NCI-H146 treated with DMSO at 0.1 percent for 48 hours (cell line): ENCODE data around the gene ATXN1.
"Not testable (repeated sequence)": the region's sequence is repeated elsewhere in the genome, so short reads cannot be mapped to it uniquely, and the experiment has no call there.

Experiments used
- DNase-seq: peaks from one replicate; lab custom pipeline; 2025; ENCODE audit not compliant: unreplicated experiment; lab: John Stamatoyannopoulos, UW

Gene ATXN1

DNA sequence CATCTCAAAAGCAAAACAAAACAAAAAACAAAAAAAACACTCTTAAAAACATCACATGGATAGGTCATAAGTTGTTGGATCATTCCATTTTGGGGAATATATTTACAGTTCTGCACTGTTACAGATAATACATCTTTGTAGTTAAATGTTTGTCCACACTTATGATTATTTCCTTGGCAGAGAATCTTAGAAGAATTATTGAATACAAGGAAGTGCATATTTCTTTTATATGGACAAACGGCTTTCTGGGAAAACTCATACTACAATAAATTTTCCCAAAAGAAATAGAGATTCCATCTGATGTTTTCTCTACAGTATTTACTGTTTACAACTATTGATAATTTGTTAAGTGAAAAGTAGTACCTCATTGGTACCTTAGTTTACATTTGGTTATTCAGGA, 489.1 kb downstream of the ATXN1 start:
- DNase-seq, result no peak

DNA sequence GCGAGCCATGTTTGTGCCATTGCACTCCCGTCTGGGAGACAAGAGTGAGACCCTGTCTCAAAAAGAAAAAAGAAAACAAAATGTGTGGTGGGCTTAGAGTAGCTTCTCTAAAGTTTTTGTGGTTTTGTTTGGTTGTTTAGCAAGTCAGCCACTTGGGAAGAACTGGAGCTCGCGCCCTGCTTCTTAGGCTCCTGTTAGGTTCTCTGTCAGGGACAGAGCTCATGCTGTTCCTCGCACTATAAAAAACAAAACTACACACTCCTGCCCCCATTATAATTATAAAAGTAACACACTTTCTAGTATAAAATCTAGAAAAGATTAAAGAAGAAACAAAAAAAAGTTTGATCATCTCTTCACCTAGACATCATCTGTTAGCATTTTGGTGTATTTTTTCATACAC, 489.8 kb downstream of the ATXN1 start:
- no peak for DNase-seq

DNA sequence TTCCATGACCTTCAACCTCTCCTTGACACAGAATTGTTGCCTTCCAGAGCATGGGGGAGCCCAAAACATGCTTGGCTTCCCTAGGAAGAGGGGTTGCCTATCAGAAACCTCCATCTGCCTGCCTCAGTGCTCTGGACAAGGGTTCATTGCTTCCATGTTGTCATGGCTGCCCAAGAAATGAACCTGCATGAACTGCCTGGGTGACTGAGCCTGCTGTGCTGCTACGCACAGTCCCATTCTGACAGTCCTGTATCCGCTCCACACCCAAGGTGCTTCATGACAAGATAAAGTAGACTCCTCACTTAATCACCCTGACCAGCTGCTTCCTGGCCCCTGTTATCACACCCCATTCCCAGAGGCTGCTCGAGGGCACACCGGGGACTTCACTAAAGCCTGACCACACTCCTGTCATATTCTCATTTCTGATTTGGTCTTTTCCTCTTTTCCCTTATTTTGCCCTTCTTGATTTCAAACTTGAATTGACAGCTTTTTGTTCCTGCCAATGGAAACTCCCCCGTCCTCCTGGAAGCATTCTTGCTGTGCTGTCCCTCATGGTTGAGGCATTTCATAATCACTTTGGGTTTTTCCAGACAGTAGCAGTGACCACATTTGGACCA, 491.0 kb downstream of the ATXN1 start:
- DNase-seq, result no peak

DNA sequence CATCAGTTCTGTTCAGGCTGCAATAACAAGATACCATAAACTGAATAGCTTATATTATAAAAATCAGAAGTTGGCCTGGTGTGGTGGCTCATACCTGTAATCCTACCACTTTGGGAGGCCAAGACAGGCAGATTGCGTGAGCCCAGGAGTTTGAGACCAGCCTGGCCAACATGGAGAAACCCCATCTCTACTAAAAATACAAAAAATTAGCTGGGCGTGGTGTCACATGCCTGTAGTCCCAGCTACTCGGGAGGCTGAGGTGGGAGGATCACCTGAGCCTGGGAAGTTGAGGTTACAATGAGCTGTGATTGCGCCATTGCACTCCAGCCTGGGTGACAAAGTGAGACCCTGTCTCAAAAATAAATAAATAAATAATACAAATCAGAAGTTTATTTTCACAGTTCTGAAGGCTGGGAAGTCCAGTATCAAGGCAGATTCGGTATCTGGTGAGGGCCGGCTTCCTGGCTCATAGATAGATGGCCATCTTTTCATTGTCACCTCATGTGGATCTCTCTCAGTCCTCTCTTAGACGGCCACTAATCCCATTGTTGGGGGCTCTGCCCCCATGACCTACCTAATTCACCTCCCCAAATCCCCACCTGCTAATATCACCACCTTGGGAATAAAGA, 491.7 kb downstream of the ATXN1 start:
- not testable (repeated sequence) for DNase-seq

DNA sequence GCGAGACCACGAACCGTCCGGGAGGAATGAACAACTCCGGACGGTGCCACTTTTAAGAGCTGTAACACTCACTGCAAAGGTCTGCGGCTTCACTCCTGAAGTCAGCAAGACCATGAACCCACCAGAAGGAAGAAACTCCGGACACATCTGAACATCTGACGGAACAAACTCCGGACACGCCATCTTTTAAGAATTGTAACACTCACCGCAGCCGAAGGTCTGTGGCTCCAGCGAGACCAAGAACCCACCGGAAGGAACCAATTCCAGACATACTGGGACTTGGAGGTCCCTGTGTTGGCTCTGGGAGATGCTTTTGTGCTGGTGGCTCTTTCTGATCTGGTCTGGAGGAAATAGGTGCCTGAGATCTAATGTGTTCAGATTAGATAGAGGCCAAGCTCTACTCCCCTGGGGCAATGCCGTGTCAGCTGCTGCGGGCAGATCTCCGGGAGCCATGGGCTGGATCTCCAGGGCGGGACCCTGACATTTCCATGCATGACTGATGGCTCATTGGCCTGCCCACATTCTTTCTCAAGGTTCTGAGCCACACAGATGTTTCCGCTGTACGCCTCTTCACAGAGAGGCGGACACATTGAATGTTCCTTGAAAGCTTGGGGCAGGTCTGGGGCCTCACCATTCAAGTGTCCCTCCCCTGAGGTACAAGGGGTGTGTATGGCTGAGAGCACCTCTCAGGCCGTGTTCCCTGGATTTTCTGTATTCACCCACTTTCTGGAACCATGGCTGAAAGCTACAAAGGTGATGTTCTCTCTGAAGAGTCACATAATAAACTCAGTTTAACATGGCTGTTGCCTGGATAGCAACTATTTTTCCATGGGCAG, 493.6 kb downstream of the ATXN1 start:
- no peak for DNase-seq

DNA sequence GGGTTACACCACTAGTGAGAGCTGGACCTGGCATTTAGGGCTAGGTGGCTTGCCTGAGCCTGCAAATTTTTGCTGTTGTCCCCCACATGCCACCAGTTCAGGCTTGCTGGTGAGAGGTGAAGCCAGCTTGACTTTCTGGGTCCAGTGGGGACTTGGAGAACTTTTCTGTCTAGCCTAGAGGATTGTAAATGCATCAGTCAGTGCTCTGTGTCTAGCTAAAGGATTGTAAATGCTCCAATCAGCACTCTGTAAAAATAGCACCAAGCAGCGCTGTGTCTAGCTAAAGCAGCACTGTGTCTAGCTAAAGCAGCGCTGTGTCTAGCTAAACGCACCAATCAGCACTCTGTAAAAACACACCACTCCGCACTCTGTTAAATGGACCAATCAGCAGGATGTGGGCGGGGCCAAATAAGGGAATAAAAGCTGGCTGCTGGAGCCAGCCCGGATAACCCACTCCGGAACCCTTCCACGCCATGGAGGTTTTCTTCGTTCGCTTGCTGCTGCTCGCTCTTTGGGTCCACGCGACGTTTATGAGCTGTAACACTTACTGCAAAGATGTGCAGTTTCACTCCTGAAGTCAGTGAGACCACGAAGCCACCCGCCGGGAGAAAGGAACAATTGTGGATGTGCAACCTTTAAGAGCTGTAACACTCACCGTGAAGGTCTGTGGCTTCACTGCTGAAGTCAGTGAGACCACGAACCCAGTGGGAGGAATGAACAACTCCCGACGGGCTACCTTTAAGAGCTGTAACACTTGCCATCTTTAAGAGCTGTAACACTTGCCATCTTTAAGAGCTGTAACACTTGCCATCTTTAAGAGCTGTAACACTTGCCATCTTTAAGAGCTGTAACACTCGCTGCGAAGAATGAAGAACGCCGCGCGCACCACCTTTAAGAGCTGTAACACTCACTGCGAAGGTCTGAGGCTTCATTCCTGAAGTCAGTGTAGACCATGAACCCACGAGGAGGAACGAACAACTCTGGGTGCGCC, 495.6 kb downstream of the ATXN1 start:
- DNase-seq, result no peak

DNA sequence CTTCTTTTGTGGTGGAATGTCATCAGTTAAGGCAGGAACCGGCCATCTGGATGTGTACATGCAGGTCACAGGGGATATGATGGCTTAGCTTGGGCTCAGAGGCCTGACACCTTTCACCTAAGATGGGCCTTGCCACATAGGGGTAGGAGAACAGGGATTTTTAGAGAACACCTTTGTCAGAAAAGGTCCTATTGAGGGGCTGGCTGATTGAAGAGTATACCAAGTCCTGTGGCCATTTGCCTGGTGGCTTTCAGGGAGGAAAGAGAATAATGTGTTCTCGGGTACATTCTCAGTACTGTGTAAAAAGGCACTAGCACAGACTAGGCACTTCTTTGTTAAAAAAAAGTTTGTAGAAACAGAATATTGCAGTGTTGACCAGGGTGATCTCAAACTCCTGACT, 496.5 kb downstream of the ATXN1 start:
- DNase-seq, result no peak

DNA sequence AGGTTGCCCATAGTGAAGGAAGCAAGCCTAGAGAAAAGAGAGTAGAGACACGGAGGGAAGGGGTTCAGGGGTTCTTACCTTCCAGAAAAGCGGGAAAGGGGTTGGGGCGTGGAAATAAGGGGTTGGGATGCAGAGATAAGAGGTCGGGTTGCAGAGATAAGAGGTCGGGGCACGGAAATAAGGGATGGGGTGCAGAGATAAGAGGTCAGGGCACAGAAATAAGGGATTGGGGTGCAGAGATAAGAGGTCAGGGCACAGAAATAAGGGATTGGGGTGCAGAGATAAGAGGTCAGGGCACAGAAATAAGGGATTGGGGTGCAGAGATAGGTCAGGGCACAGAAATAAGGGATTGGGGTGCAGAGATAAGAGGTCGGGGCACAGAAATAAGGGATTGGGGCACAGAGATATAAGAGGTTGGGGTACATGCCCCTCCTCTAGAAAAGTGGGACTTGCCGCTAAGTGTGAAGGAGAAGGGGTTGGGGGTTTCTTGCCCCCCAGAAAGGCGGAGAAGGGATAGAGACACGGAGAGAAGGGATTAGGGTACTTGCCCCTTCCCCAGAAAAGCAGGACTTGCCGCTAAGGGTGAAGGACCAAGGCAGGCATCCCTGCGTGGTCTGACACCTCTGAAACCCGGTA, 497.7 kb downstream of the ATXN1 start:
- not testable (repeated sequence) for DNase-seq

DNA sequence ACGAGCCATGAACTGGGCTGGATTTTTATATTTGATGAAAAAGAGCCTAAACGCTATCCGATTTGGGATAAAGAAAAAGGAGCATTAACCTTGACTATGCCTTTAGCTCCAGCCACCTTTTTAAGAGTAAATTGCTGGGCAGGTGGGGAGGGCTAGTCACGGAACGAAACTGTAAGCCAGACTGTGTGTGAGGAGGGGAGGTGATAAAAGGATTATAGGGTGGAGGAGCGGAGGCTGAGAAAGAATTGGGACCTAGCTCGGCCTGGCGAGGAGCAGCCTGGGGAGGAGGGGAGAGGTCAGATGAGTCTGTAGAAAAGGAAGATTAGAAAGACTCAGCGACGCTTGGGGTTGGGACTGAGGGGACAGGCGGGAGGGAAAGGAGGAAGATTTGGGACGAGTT, 498.5 kb downstream of the ATXN1 start:
- DNase-seq, result not testable (repeated sequence)

DNA sequence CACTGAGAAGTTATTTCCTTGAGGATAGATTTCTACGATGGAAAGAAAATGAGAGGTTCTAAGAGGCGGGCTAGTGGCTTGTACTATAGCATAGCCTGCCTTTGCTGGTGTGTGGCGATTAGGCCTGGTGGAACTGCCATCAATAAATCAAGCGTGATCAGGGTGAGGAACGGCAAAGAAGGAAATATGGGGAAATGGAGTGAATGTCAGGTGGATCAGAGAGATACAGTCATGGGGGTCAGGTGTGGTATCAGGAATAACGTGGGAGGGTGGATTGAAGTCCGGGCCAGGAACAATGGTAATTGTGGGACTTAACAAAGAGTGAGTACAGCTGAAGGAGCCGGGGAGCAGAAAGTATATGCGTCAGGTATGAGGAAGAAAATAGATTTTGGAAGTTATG, 500.7 kb downstream of the ATXN1 start:
- DNase-seq, result not testable (repeated sequence)

DNA sequence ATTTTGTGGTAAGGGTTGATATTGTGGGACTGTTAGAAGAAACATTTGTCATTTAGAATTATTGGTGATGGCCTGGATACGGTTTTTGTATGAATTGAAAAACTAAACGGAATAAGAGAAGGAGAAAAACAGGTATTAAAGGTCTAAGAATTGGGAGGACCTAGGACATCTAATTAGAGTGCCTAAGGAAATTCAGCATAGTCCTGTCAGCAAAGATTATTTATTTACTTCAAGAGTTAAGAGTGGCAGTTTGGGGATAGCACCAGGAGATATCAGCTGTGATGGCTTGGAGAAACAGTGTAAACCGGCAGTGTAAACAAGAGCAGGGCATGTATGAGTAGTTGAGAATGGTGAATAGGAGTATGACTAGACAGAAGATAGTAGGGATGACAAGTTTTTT, 501.7 kb downstream of the ATXN1 start:
- not testable (repeated sequence) for DNase-seq

DNA sequence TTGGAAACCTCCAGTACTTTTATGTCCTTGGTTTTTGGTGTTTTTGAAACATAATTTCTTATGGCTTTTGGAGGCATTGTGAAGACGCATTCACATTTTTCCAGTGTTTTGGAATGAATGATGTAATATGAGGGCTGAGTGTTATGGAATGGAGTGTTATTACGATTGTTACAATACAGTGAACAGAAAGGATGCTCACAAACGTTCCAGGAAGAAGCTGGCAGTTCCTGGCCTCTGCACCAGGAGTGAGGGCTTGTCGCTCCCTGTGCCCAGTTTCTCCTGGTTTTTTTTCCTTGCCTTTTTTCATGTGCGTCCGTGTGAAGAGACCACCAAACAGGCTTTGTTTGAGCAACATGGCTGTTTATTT, 502.6 kb downstream of the ATXN1 start:
- no peak for DNase-seq

DNA sequence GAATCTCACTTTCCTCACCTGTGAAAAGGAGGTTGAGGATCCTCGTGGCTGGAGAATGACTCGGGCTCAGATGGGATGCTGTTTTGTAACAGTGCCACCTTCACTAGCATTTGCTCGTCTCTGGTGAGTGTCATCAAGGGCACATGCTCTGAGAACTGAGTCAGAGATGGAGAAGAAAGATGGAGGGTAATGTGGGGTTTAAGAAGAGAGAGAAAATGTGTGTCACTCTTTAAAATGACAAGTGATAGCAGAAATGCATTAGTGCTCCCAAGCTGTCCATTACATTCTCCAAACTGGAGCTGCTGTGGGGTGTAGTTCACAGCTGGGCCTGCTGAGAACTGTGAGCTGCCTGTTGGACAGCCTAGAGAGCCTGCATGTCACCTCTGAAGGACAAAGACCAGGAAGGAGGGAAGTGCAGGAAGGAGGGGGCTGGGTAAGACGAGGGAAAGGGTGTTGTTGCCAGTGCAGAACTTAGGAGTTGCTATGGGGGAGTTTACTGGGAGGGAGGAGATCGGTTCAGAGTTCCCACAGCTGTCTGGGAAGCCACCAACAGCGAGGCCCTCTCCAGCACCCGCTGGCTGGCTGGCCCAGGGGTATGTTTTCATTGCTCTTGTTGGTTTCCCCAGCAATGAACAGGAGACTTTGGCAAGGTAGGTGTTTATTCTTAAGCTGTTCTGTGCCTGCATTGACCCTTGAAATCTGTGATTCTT, 503.1 kb downstream of the ATXN1 start:
- DNase-seq, result no peak

DNA sequence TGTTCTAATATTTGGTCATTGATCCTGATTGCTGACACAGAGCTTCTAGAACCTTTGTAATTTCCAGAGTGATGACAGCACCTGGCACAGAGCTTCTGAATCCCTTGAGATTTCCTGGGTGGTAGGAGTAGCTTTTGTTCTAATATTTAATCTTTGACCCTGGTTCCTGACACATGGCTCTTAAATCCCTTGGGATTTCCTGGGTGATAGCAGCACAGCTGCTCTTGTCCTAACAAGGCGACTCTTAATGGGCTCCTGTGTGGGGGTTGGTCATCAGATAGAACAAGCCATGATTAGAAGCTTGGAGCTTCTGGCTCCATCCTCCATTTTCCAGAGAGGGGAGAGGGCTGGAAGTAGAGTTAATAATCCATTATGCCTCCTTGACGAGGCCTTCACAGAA, 504.5 kb downstream of the ATXN1 start:
- DNase-seq, result no peak

DNA sequence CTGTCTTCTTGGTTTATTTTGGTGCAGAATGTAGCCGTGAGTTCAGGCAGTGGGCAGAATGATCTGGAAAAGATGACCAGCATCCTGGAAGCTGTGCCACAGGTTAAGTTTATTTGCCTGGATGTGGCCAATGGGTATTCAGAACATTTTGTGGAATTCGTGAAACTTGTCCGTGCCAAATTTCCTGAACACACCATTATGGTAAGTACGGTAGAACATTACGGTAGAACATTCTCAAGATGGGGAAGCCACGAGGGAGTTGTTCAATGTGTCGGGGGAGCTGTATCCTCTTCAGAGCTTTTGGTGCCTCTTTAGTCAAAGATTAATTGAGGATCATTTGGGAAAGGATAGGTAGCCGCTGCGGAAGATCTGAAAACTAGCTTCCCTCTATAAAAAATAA, 506.7 kb downstream of the ATXN1 start:
- DNase-seq, result no peak

DNA sequence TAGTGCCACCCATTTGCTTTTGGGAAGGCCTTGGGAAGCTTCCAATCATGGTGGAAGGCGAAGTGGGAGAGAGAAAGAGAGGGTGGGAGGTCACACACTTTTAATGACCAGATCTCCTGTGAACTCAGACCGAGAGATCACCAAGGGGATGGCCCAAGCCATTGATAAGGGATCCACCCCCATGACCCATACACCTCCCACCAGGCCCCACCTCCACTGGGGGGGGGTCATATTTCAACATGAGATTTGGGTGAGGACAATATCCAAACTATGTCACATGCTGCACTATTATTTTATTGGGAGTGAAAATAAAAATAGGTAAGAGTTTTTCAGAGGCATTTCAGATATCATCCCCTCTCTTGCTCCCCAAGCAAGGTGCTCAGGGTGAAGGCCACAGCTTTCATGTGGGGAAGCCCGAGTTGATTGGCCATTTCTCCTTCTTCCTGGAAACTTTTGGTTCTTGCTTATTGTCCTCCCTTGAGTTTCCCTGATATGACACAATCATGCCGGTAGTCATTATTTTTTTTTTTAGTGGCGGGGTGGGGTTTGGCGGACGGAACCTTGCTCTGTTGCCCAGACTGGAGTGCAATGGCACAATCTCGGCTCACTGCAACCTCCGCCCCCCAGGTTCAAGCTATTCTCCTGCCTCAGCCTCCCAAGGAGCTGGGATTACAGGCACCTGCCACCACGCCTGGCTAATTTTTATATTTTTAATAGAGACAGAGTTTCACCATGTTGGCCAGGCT, 507.7 kb downstream of the ATXN1 start:
- no peak for DNase-seq

DNA sequence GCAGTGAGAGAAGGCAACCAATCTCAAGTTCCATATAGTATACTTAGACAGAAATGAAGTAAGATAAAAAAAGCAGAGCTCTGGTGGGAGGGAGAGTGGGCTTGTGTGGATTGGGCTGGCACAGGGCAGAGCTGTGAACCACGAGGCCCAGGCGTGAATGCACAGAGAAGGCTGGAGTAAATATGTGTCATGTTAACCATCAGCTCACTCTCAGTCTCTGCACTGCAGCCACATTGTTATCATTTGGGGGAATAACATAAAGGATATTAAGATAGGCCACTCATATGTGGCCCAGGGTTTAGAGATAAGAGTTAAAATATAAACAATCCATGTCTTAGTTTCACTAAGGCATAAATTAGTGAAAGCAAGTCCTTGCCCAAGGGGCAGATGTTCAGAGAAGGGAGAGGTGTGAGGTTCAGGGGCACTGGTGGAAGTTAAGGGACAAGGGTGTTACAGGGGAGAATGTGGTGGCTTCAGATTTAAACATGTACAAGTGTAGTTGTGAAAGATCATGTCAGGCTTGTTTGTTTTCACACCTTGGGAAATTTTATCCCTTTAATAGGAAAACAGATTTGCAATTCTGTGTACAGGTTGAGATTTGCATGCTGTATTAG, 508.5 kb downstream of the ATXN1 start:
- no peak for DNase-seq

DNA sequence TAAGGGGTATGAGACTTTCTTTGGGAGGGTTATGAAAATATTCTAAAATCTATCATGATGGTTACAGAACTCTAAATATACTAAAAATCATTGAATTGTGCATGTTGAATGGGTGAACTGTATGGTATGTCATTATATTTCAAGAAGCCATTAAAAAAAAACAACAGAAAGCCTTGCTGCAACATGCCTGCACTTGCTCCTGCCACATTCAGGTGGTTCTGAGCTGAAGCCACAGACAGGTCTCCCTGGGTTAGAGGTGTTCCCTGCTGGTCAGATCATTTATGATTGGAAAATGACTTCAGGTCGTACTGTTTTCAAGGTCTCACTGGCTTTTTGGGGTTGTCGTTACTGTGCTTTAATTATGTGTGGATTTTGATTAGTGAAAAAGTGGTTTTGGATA, 509.6 kb downstream of the ATXN1 start:
- DNase-seq, result no peak

DNA sequence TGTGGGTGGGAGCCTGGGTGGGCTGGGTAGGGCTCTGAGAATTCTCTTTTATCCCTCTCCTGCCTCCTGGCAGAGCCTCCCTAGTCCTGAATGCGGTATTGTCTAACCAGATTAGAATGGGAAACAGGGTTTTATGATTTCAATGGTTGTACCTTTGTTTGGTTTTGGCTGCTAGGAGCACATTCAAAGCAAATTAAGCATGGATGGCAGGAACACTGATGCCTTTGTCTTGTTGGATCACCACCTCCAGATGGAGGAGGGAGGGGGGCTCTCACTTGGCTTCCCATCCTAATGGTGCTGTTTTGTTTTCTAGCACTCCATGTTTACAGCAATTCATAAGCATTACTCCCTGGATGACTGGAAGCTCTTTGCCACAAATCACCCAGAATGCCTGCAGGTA, 511.3 kb downstream of the ATXN1 start:
- peak; percentile 64 for DNase-seq
